HG02885 (cell line): ENCODE results near the gene GALNT10.

Experiments
- ATAC-seq: cut with Tn5 transposase; IDR thresholded peaks from one replicate; pipeline ENCODE4 v1.9.1; 2021; ENCODE audit warnings: mild to moderate bottlenecking; ENCODE audit not compliant: unreplicated experiment, poor library complexity

The GALNT10 gene

GRCh38 chr5:154415114-154415513 is 224.6 kb downstream of the GALNT10 start:
- ATAC-seq: no peak

GRCh38 chr5:154418344-154418820 is 227.8 kb downstream of the GALNT10 start:
- ATAC-seq: no peak

GRCh38 chr5:154419236-154419635 is 228.7 kb downstream of the GALNT10 start:
- no peak for ATAC-seq

GRCh38 chr5:154421868-154422267 is 231.3 kb downstream of the GALNT10 start:
- ATAC-seq: peak; percentile 61

- ATAC-seq: no peak
Measured at GRCh38 chr5:154422298-154422697, 231.8 kb downstream of the GALNT10 start.

GRCh38 chr5:154428208-154428607 is 237.7 kb downstream of the GALNT10 start:
- no peak for ATAC-seq

- ATAC-seq: no peak
Measured at GRCh38 chr5:154429341-154429740, 238.8 kb downstream of the GALNT10 start.

- no peak for ATAC-seq
Measured at GRCh38 chr5:154430466-154430865, 239.9 kb downstream of the GALNT10 start.

GRCh38 chr5:154430961-154431630 is 240.6 kb downstream of the GALNT10 start:
- ATAC-seq: no peak

- no peak for ATAC-seq
Measured at GRCh38 chr5:154435226-154435625, 244.7 kb downstream of the GALNT10 start.

- ATAC-seq: no peak
Measured at GRCh38 chr5:154437281-154437965, 246.9 kb downstream of the GALNT10 start.

GRCh38 chr5:154440540-154440939 is 250.0 kb downstream of the GALNT10 start:
- no peak for ATAC-seq

- ATAC-seq: no peak
Measured at GRCh38 chr5:154442801-154443200, 252.3 kb downstream of the GALNT10 start.

GRCh38 chr5:154444556-154445421 is 254.3 kb downstream of the GALNT10 start:
- ATAC-seq: peak; percentile 14

GRCh38 chr5:154445422-154446194 is 255.1 kb downstream of the GALNT10 start, which contains the start of gene SAP30L:
SAP30L (plus strand) TSS chr5:154445997; CDS start chr5:154446605, 608 bp downstream.
- ATAC-seq: peak; percentile 90

- peak; percentile 26 for ATAC-seq
Measured at GRCh38 chr5:154446195-154447088, 255.9 kb downstream of the GALNT10 start.

GRCh38 chr5:154447089-154447725 is 256.7 kb downstream of the GALNT10 start:
- no peak for ATAC-seq

GRCh38 chr5:154449786-154450185 is 259.3 kb downstream of the GALNT10 start:
- no peak for ATAC-seq

GRCh38 chr5:154451957-154452356 is 261.4 kb downstream of the GALNT10 start:
- ATAC-seq: no peak
